ENCODE results near the gene BCL11B. TPM values are rescaled to one million over a fixed set of nuclear protein-coding genes. Genes with fewer than 3 reads are reported as not detected.

BCL11B gene
- total and polyA plus RNA-seq, 9 of the 15 experiments (the other 6 are each of a cell fraction or from before 2014, with no cell fraction given), result 0.09 TPM; not detected in 8

DNA sequence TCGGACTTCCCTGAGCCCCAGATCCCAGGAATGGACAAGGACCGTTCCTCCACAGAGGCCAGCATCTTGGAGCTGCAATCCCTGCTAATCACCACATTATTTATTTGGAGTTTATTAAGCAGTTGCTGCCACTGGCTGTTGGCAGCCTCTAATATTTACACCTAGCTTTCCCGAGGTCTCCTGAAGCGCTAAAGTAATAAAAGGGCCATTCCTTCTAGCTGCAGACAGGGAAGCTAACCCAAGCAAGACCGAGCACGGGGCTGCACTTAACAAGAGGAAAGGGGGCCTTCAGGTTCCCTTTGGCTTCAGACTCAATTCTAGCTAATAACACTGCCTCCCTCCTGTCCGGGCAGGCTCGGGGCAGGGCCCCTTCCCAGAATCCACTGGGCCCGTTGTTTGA lies 63.7 kb downstream of the BCL11B start (continued):
- TF ChIP-seq, protein P1, sequence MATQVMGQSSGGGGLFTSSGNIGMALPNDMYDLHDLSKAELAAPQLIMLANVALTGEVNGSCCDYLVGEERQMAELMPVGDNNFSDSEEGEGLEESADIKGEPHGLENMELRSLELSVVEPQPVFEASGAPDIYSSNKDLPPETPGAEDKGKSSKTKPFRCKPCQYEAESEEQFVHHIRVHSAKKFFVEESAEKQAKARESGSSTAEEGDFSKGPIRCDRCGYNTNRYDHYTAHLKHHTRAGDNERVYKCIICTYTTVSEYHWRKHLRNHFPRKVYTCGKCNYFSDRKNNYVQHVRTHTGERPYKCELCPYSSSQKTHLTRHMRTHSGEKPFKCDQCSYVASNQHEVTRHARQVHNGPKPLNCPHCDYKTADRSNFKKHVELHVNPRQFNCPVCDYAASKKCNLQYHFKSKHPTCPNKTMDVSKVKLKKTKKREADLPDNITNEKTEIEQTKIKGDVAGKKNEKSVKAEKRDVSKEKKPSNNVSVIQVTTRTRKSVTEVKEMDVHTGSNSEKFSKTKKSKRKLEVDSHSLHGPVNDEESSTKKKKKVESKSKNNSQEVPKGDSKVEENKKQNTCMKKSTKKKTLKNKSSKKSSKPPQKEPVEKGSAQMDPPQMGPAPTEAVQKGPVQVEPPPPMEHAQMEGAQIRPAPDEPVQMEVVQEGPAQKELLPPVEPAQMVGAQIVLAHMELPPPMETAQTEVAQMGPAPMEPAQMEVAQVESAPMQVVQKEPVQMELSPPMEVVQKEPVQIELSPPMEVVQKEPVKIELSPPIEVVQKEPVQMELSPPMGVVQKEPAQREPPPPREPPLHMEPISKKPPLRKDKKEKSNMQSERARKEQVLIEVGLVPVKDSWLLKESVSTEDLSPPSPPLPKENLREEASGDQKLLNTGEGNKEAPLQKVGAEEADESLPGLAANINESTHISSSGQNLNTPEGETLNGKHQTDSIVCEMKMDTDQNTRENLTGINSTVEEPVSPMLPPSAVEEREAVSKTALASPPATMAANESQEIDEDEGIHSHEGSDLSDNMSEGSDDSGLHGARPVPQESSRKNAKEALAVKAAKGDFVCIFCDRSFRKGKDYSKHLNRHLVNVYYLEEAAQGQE (IDR thresholded peaks at IDR 0.05; ENCODE audit: borderline replicate concordance), result no peak
- TF ChIP-seq, protein P1 (CRISPR knock-in tag; IDR thresholded peaks at IDR 0.05; ENCODE audit: low read depth), result no peak
- TF ChIP-seq NCOA6 (IDR thresholded peaks at IDR 0.05) (no peak), FOSL1 (tag; conservative IDR thresholded peaks at IDR 0.05) (no peak), NFXL1 (CRISPR knock-in tag; IDR thresholded peaks at IDR 0.05) (no peak), ZNF253 (CRISPR knock-in tag; conservative IDR thresholded peaks at IDR 0.05) (no peak), STAG1 (CRISPR knock-in tag; IDR thresholded peaks at IDR 0.05; ENCODE audit: borderline replicate concordance) (no peak), CCNT2 (IDR thresholded peaks at IDR 0.05; ENCODE audit: borderline replicate concordance, extremely low read depth, insufficient read length, low read depth, low read length) (no peak), DIDO1 (tag; IDR thresholded peaks at IDR 0.05; ENCODE audit: low read depth) (no peak), ZNF311 (CRISPR knock-in tag; IDR thresholded peaks at IDR 0.05) (no peak), CBX2 (IDR thresholded peaks at IDR 0.05; ENCODE audit: insufficient read depth, low read length, poor library complexity, severe bottlenecking) (no peak)
- TF ChIP-seq, protein P2, sequence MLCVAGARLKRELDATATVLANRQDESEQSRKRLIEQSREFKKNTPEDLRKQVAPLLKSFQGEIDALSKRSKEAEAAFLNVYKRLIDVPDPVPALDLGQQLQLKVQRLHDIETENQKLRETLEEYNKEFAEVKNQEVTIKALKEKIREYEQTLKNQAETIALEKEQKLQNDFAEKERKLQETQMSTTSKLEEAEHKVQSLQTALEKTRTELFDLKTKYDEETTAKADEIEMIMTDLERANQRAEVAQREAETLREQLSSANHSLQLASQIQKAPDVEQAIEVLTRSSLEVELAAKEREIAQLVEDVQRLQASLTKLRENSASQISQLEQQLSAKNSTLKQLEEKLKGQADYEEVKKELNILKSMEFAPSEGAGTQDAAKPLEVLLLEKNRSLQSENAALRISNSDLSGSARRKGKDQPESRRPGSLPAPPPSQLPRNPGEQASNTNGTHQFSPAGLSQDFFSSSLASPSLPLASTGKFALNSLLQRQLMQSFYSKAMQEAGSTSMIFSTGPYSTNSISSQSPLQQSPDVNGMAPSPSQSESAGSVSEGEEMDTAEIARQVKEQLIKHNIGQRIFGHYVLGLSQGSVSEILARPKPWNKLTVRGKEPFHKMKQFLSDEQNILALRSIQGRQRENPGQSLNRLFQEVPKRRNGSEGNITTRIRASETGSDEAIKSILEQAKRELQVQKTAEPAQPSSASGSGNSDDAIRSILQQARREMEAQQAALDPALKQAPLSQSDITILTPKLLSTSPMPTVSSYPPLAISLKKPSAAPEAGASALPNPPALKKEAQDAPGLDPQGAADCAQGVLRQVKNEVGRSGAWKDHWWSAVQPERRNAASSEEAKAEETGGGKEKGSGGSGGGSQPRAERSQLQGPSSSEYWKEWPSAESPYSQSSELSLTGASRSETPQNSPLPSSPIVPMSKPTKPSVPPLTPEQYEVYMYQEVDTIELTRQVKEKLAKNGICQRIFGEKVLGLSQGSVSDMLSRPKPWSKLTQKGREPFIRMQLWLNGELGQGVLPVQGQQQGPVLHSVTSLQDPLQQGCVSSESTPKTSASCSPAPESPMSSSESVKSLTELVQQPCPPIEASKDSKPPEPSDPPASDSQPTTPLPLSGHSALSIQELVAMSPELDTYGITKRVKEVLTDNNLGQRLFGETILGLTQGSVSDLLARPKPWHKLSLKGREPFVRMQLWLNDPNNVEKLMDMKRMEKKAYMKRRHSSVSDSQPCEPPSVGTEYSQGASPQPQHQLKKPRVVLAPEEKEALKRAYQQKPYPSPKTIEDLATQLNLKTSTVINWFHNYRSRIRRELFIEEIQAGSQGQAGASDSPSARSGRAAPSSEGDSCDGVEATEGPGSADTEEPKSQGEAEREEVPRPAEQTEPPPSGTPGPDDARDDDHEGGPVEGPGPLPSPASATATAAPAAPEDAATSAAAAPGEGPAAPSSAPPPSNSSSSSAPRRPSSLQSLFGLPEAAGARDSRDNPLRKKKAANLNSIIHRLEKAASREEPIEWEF (CRISPR knock-in tag; IDR thresholded peaks at IDR 0.05), result no peak
